ENCODE measurements around the gene PRELID1. TPM values are rescaled to one million over a fixed set of nuclear protein-coding genes. Genes with fewer than 3 reads are reported as not detected.

Gene PRELID1
- total RNA-seq, 1 donor, result 82.2 TPM

GRCh38 chr5:177308740-177309139 is 5.1 kb downstream of the PRELID1 start:
- H4K20me1 ChIP-seq (ENCODE audit: insufficient read depth, low read length), result peaks cover 32% of the 10 kb centered on the region
- H3K4me2 ChIP-seq (ENCODE audit: insufficient read depth, low read length), result no peak overlapping the region
- TF ChIP-seq, protein P1, sequence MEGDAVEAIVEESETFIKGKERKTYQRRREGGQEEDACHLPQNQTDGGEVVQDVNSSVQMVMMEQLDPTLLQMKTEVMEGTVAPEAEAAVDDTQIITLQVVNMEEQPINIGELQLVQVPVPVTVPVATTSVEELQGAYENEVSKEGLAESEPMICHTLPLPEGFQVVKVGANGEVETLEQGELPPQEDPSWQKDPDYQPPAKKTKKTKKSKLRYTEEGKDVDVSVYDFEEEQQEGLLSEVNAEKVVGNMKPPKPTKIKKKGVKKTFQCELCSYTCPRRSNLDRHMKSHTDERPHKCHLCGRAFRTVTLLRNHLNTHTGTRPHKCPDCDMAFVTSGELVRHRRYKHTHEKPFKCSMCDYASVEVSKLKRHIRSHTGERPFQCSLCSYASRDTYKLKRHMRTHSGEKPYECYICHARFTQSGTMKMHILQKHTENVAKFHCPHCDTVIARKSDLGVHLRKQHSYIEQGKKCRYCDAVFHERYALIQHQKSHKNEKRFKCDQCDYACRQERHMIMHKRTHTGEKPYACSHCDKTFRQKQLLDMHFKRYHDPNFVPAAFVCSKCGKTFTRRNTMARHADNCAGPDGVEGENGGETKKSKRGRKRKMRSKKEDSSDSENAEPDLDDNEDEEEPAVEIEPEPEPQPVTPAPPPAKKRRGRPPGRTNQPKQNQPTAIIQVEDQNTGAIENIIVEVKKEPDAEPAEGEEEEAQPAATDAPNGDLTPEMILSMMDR (IDR thresholded peaks at IDR 0.05; ENCODE audit: extremely low read depth, low read depth, low read length), result no peak
- DNase-seq (ENCODE audit: insufficient read length, low spot score, missing footprints), result no peak
- peaks cover 39% of the 10 kb centered on the region for H3K4me1 ChIP-seq (ENCODE audit: insufficient read depth, low read length)
- no peaks in the 10 kb centered on the region for H3K9me3 ChIP-seq (ENCODE audit: low read depth, low read length)
- H2AFZ ChIP-seq (ENCODE audit: low read length), result no peak overlapping the region
- peaks cover 49% of the 10 kb centered on the region for H3K79me2 ChIP-seq (ENCODE audit: insufficient read depth, low read length)
- H3K27me3 ChIP-seq (ENCODE audit: insufficient read depth, low read length), result no peaks in the 10 kb centered on the region
- no peak overlapping the region for H3K4me3 ChIP-seq (ENCODE audit: insufficient read depth, low read length)
- H3K36me3 ChIP-seq (ENCODE audit: insufficient read depth, low read length), result peaks cover 37% of the 10 kb centered on the region
- no peak overlapping the region for H3K27ac ChIP-seq (ENCODE audit: low read depth, low read length)

DNA sequence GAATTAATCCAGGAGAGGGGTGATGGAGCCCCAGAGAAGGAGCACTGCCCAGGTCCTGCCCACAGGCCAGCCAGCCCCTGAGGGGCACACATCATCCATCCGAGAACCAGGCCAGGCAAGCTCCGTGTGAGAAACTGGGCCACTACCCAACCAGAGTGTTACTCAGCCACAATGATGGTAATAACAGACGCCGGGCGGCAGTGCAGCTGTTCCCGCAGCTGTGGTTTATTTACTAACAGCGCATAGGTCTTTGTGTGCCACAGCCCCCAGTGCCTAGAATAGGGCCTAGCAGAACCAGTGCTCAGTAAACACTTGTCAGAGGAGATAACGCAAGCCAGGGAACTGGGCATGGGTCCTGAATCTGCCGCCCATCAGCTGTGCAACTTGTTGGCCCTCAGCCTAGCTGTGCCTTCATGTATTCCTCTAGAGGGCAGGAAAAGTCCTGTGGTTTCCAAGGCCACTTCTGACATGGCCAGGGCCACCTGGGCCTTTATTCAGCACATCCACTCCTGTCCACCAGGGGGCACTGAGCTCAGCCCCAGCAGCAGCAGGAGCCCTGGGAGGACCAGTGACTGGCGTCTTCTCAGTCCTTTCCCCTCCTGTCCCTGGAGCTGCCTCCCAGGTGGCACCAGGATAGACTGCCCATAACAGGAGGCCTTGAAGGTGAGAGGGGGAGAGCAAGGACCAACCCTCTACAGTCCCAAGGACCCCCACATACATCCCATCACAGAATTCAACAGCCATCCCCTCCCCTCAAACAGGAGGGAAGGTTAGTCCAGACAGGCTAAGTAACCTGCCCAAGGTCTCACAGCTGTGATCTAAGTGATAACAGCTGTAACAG is 6.0 kb downstream of the PRELID1 start:
- TF ChIP-seq, protein P1 (IDR thresholded peaks at IDR 0.05; ENCODE audit: extremely low read depth, low read depth, low read length), result peak; percentile 95
- Histone ChIP-seq H3K79me2 (ENCODE audit: insufficient read depth, low read length) (peaks cover 41% of the 10 kb centered on the region), H3K4me3 (ENCODE audit: insufficient read depth, low read length) (no peak overlapping the region), H3K9me3 (ENCODE audit: low read depth, low read length) (no peaks in the 10 kb centered on the region), H2AFZ (ENCODE audit: low read length) (no peak overlapping the region), H3K27me3 (ENCODE audit: insufficient read depth, low read length) (no peaks in the 10 kb centered on the region), H4K20me1 (ENCODE audit: insufficient read depth, low read length) (peaks cover 29% of the 10 kb centered on the region), H3K4me2 (ENCODE audit: insufficient read depth, low read length) (peak overlapping the region; percentile 3), H3K36me3 (ENCODE audit: insufficient read depth, low read length) (peaks cover 37% of the 10 kb centered on the region), H3K4me1 (ENCODE audit: insufficient read depth, low read length) (peaks cover 35% of the 10 kb centered on the region), H3K27ac (ENCODE audit: low read depth, low read length) (no peak overlapping the region)
- DNase-seq (ENCODE audit: insufficient read length, low spot score, missing footprints), result peak; percentile 96

- peak overlapping the region; percentile 95 for H3K4me2 ChIP-seq (ENCODE audit: insufficient read depth, low read length)
- peaks cover 30% of the 10 kb centered on the region for H3K36me3 ChIP-seq (ENCODE audit: insufficient read depth, low read length)
- TF ChIP-seq, protein P1 (IDR thresholded peaks at IDR 0.05; ENCODE audit: extremely low read depth, low read depth, low read length), result no peak
Measured at GRCh38 chr5:177310332-177310731, 6.7 kb downstream of the PRELID1 start.

DNA sequence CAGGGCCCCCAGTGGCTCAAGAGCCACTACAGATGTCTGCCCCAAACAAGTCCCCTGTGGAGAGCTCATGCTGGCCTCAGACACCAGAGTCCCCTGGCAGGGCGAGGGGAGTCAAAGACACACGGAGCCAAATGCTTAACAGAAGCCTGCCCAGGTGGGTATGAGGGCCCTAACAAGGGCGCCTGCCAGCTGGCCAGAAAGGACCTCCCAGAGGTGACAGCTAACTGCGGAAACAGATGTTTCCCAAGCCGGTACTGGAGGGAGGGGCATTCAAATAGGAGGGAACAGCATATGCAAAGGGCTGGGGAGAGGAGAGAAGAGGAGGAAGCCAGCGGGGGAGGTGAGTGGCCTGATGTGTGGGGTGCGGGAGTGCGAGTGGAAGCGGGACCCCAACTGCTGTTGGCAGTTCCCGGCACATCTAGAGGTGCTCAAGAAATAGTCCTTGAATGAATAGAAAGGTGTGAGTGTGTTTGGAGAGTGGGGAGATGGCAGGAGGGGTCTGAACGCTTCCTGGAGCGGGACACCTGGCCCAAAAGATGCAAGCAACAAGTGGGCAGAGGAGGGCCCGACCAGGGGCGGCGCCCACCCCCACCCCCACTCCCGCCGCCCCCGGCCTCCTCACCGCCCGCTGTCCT is 7.3 kb downstream of the PRELID1 start:
- peaks cover 21% of the 10 kb centered on the region for H4K20me1 ChIP-seq (ENCODE audit: insufficient read depth, low read length)
- H3K4me3 ChIP-seq (ENCODE audit: insufficient read depth, low read length), result peak overlapping the region; percentile 80
- H3K79me2 ChIP-seq (ENCODE audit: insufficient read depth, low read length), result peaks cover 28% of the 10 kb centered on the region
- H3K27ac ChIP-seq (ENCODE audit: low read depth, low read length), result no peak overlapping the region
- peak overlapping the region; percentile 95 for H3K4me2 ChIP-seq (ENCODE audit: insufficient read depth, low read length)
- no peaks in the 10 kb centered on the region for H3K9me3 ChIP-seq (ENCODE audit: low read depth, low read length)
- peaks cover 25% of the 10 kb centered on the region for H3K36me3 ChIP-seq (ENCODE audit: insufficient read depth, low read length)
- peak; percentile 83 for DNase-seq (ENCODE audit: insufficient read length, low spot score, missing footprints)
- TF ChIP-seq, protein P1 (IDR thresholded peaks at IDR 0.05; ENCODE audit: extremely low read depth, low read depth, low read length), result no peak
- H3K4me1 ChIP-seq (ENCODE audit: insufficient read depth, low read length), result peaks cover 29% of the 10 kb centered on the region
- no peaks in the 10 kb centered on the region for H3K27me3 ChIP-seq (ENCODE audit: insufficient read depth, low read length)
- no peak overlapping the region for H2AFZ ChIP-seq (ENCODE audit: low read length)

More at GRCh38 chr5:177310332-177310731, 6.7 kb downstream of the PRELID1 start:
- no peaks in the 10 kb centered on the region for H3K27me3 ChIP-seq (ENCODE audit: insufficient read depth, low read length)
- DNase-seq (ENCODE audit: insufficient read length, low spot score, missing footprints), result peak; percentile 77
- H2AFZ ChIP-seq (ENCODE audit: low read length), result no peak overlapping the region
- peaks cover 29% of the 10 kb centered on the region for H3K4me1 ChIP-seq (ENCODE audit: insufficient read depth, low read length)
- no peaks in the 10 kb centered on the region for H3K9me3 ChIP-seq (ENCODE audit: low read depth, low read length)
- peak overlapping the region; percentile 80 for H3K4me3 ChIP-seq (ENCODE audit: insufficient read depth, low read length)
- H4K20me1 ChIP-seq (ENCODE audit: insufficient read depth, low read length), result peaks cover 26% of the 10 kb centered on the region
- H3K27ac ChIP-seq (ENCODE audit: low read depth, low read length), result no peak overlapping the region
- H3K79me2 ChIP-seq (ENCODE audit: insufficient read depth, low read length), result peaks cover 33% of the 10 kb centered on the region
